Measurements from ENCODE around the gene CRTC1. TPM values are rescaled to one million over a fixed set of nuclear protein-coding genes. Genes with fewer than 3 reads are reported as not detected.

Gene CRTC1
- total and polyA plus RNA-seq, 2 of the 13 experiments (the other 11 are each of a cell fraction or from before 2014, with no cell fraction given), result 2.0 to 2.7 TPM

GRCh38 chr19:18713550-18714117 is 30.2 kb downstream of the CRTC1 start (continued):
- no peak for TF ChIP-seq ZNF670 (CRISPR knock-in tag; IDR thresholded peaks at IDR 0.05; ENCODE audit: borderline replicate concordance)
- no peak for TF ChIP-seq ZFP36L1 (CRISPR knock-in tag; IDR thresholded peaks at IDR 0.05)
- no peak for TF ChIP-seq DRAP1 (CRISPR knock-in tag; IDR thresholded peaks at IDR 0.05)
- no peak for TF ChIP-seq ZNF563 (CRISPR knock-in tag; IDR thresholded peaks at IDR 0.05)
- no peak for TF ChIP-seq MXD3 (CRISPR knock-in tag; IDR thresholded peaks at IDR 0.05)
- TF ChIP-seq ZNF333 (CRISPR knock-in tag; IDR thresholded peaks at IDR 0.05; ENCODE audit: borderline replicate concordance), result no peak
- no peak for TF ChIP-seq SNAPC2 (CRISPR knock-in tag; IDR thresholded peaks at IDR 0.05)
- TF ChIP-seq CREB1 (IDR thresholded peaks at IDR 0.05), result no peak
- TF ChIP-seq CREB1 (CRISPR knock-in tag; IDR thresholded peaks at IDR 0.05), result no peak
- no peak for TF ChIP-seq ZNF83 (CRISPR knock-in tag; IDR thresholded peaks at IDR 0.05; ENCODE audit: borderline replicate concordance)
- peak; percentile 47 for TF ChIP-seq ZNF574 (CRISPR knock-in tag; IDR thresholded peaks at IDR 0.05)
- TF ChIP-seq PCBP1 (IDR thresholded peaks at IDR 0.05; ENCODE audit: borderline replicate concordance, low read depth, low read length), result no peak
- no peak for TF ChIP-seq CSRNP2 (CRISPR knock-in tag; conservative IDR thresholded peaks at IDR 0.05; ENCODE audit: low read depth)
- no peak for TF ChIP-seq EHMT2 (IDR thresholded peaks at IDR 0.05; ENCODE audit: borderline replicate concordance, low read depth, low read length)
- no peak for TF ChIP-seq STAG1 (CRISPR knock-in tag; IDR thresholded peaks at IDR 0.05)
- no peak for TF ChIP-seq HIVEP1 (CRISPR knock-in tag; IDR thresholded peaks at IDR 0.05)
- no peak for TF ChIP-seq ZUFSP (CRISPR knock-in tag; IDR thresholded peaks at IDR 0.05; ENCODE audit: borderline replicate concordance)
- no peak for TF ChIP-seq ZNF451 (CRISPR knock-in tag; IDR thresholded peaks at IDR 0.05)
- TF ChIP-seq TFDP2 (CRISPR knock-in tag; IDR thresholded peaks at IDR 0.05), result no peak
- TF ChIP-seq ZFYVE20 (CRISPR knock-in tag; IDR thresholded peaks at IDR 0.05; ENCODE audit: borderline replicate concordance, low read depth), result no peak
- no peak for TF ChIP-seq ZNF660 (CRISPR knock-in tag; IDR thresholded peaks at IDR 0.05; ENCODE audit: borderline replicate concordance, low read depth)
- no peak for TF ChIP-seq SP2 (CRISPR knock-in tag; IDR thresholded peaks at IDR 0.05)
- no peak for TF ChIP-seq ZNF30 (CRISPR knock-in tag; IDR thresholded peaks at IDR 0.05)

All from HepG2 (cell line).